HL-60 (cell line): ENCODE results near the gene CHAF1A.

ENCODE experiments used
- DNase-seq, 2 experiments: peaks; one replicate each; pipeline ENCODE4 v3.0.0-alpha.2; 2010 to 2020; ENCODE audit warnings: low read depth in 1 of 2, low spot score in 1 of 2
- H3K27ac ChIP-seq: fragments of 250-450 bp; sonication (Bioruptor Pico); replicated peaks from 2 replicates; pipeline ENCODE4 v1.5.1; 2020; ENCODE audit warnings: mild to moderate bottlenecking, moderate library complexity
- H3K27me3 ChIP-seq: fragments of 250-450 bp; sonication (Bioruptor Pico); 2 replicates; pipeline ENCODE4 v1.5.1; 2021; ENCODE audit warnings: mild to moderate bottlenecking, moderate library complexity; ENCODE audit not compliant: insufficient read depth, poor library complexity, severe bottlenecking
- H3K4me3 ChIP-seq: replicated peaks from 2 replicates; pipeline ENCODE4 v1.5.1; 2011; ENCODE audit warnings: mild to moderate bottlenecking, control low read depth, low read length; ENCODE audit not compliant: insufficient read depth
- GABPA ChIP-seq: IDR thresholded peaks from 2 replicates; pipeline ENCODE4 v1.6.1; 2012; ENCODE audit warnings: low read depth
- POLR2AphosphoS5 ChIP-seq: IDR thresholded peaks from 2 replicates; pipeline ENCODE4 v1.6.1; 2012; ENCODE audit warnings: low read depth
- SPI1 ChIP-seq: IDR thresholded peaks from 2 replicates; pipeline ENCODE4 v1.6.1; 2012; ENCODE audit warnings: low read depth, mild to moderate bottlenecking, borderline replicate concordance
- TF ChIP-seq, protein P1 (sequence below): IDR thresholded peaks from 2 replicates; pipeline ENCODE4 v1.6.1; 2012; ENCODE audit warnings: low read depth; ENCODE audit not compliant: insufficient replicate concordance
- TF ChIP-seq, protein P2 (sequence below): IDR thresholded peaks from one replicate; pipeline ENCODE4 v1.5.1; 2011; ENCODE audit warnings: low read length, control low read depth, inconsistent platforms; ENCODE audit not compliant: insufficient read depth

The CHAF1A gene

DNA sequence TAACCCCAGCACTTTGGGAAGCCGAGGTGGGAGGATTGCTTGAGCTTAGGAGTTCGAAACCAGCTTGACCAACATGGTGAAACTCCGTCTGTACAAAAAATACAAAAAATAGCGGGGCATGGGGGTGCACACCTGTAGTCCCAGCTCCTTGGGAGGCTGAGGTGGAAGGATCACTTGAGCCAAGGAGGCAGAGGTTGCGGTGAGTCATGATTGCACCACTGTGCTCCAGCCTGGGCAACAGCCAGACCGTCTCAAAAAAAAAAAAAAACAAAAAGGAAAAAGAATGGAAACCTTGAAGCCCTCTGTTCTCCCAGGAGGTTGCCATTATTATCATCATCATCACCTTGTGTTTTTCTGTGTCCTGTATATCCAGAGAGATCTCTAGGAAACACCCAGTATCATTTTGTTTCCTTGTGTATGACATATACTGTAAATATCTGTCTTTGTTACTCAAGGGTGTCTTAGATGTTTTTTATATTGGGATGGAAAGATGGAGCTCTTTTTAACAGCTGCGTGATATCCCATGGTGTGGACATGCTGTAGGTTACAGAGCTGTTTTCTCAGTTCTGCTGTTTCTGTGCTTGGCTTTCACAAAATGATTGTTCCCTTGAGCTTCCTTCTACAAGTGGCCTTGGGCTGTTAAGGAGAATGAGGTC lies 11.8 kb downstream of the CHAF1A start:
- TF ChIP-seq POLR2AphosphoS5 (no peak), SPI1 (no peak), GABPA (no peak)
- TF ChIP-seq, protein P1, sequence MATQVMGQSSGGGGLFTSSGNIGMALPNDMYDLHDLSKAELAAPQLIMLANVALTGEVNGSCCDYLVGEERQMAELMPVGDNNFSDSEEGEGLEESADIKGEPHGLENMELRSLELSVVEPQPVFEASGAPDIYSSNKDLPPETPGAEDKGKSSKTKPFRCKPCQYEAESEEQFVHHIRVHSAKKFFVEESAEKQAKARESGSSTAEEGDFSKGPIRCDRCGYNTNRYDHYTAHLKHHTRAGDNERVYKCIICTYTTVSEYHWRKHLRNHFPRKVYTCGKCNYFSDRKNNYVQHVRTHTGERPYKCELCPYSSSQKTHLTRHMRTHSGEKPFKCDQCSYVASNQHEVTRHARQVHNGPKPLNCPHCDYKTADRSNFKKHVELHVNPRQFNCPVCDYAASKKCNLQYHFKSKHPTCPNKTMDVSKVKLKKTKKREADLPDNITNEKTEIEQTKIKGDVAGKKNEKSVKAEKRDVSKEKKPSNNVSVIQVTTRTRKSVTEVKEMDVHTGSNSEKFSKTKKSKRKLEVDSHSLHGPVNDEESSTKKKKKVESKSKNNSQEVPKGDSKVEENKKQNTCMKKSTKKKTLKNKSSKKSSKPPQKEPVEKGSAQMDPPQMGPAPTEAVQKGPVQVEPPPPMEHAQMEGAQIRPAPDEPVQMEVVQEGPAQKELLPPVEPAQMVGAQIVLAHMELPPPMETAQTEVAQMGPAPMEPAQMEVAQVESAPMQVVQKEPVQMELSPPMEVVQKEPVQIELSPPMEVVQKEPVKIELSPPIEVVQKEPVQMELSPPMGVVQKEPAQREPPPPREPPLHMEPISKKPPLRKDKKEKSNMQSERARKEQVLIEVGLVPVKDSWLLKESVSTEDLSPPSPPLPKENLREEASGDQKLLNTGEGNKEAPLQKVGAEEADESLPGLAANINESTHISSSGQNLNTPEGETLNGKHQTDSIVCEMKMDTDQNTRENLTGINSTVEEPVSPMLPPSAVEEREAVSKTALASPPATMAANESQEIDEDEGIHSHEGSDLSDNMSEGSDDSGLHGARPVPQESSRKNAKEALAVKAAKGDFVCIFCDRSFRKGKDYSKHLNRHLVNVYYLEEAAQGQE = no peak
- TF ChIP-seq, protein P2, sequence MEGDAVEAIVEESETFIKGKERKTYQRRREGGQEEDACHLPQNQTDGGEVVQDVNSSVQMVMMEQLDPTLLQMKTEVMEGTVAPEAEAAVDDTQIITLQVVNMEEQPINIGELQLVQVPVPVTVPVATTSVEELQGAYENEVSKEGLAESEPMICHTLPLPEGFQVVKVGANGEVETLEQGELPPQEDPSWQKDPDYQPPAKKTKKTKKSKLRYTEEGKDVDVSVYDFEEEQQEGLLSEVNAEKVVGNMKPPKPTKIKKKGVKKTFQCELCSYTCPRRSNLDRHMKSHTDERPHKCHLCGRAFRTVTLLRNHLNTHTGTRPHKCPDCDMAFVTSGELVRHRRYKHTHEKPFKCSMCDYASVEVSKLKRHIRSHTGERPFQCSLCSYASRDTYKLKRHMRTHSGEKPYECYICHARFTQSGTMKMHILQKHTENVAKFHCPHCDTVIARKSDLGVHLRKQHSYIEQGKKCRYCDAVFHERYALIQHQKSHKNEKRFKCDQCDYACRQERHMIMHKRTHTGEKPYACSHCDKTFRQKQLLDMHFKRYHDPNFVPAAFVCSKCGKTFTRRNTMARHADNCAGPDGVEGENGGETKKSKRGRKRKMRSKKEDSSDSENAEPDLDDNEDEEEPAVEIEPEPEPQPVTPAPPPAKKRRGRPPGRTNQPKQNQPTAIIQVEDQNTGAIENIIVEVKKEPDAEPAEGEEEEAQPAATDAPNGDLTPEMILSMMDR = no peak
- Histone ChIP-seq H3K27ac (no peak overlapping the region), H3K27me3 (no peaks in the 10 kb centered on the region), H3K4me3 (no peak overlapping the region)
- no peak for DNase-seq

DNA sequence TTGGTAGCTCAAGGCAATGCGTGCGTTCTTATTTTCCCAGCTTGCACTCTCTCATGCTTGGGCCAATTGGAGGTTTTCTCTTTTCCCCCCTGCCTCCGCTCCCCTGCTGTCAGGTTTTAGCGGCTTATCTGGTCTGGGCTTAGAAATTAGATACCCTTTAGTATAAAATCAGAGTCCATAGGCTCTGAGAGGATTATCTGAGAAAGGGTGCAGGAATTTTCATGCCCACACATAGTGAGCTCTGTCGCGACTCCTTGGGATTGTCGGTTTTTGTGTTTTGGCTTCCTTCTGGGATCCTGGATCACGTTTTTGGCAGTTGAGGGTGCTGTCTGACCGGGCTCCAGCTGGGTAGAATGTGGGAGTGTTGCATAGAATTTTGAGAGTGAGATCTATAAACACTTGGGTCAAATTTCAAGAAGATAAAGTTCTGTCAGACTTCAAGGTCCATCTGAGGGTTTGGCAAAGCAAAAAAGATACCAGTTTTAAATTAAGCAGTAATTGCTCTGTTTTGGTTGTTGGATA lies 12.4 kb downstream of the CHAF1A start:
- no peak for TF ChIP-seq SPI1
- TF ChIP-seq, protein P2 = no peak
- no peak for TF ChIP-seq POLR2AphosphoS5
- H3K4me3 ChIP-seq = no peak overlapping the region
- no peak for DNase-seq
- H3K27ac ChIP-seq = no peak overlapping the region
- H3K27me3 ChIP-seq = no peaks in the 10 kb centered on the region

DNA sequence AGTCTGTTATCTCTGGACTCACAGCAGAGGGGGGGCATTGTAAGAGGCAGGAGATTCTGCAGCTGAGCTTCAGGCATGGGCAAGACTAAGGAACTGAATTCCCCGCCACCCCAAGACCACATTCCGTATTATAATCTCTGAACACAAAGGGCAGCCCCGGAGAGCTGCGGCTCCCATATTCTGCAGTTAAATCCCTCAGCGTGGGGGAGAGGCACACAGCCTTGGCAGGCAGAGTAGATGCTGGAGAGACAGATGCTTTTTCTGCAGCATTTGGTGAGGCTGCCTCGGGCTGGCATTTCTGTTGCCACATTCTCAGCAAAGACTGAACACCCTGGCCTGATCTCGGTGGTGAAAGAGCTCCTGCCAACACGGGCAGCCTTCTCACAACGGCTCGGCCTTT lies 12.9 kb downstream of the CHAF1A start:
- no peak for DNase-seq
- Histone ChIP-seq H3K27me3 (no peaks in the 10 kb centered on the region), H3K4me3 (no peak overlapping the region), H3K27ac (no peak overlapping the region)
- TF ChIP-seq, protein P2 = no peak
- TF ChIP-seq GABPA (no peak), POLR2AphosphoS5 (no peak), SPI1 (no peak)
- TF ChIP-seq, protein P1 = no peak
